HG03159 (cell line): ENCODE results near the gene CROCC2.

Experiments used
- ATAC-seq: cut with Tn5 transposase; IDR thresholded peaks from one replicate; pipeline ENCODE4 v1.9.1; 2021; ENCODE audit warnings: mild to moderate bottlenecking, moderate library complexity; ENCODE audit not compliant: unreplicated experiment

Gene CROCC2

GRCh38 chr2:240954436-240955305 lies 48.5 kb downstream of the CROCC2 start:
- no peak for ATAC-seq

GRCh38 chr2:240955306-240956170 lies 49.4 kb downstream of the CROCC2 start:
- ATAC-seq = no peak

GRCh38 chr2:240956171-240956934 lies 50.2 kb downstream of the CROCC2 start:
- no peak for ATAC-seq

- ATAC-seq = no peak
Measured at GRCh38 chr2:240956935-240957655, 51.0 kb downstream of the CROCC2 start.

- ATAC-seq = no peak
Measured at GRCh38 chr2:240957656-240958365, 51.7 kb downstream of the CROCC2 start.

GRCh38 chr2:240958366-240959213 lies 52.5 kb downstream of the CROCC2 start:
- no peak for ATAC-seq

GRCh38 chr2:240959214-240959940 lies 53.2 kb downstream of the CROCC2 start:
- ATAC-seq = no peak

GRCh38 chr2:240959941-240960308 lies 53.8 kb downstream of the CROCC2 start:
- no peak for ATAC-seq

- no peak for ATAC-seq
Measured at GRCh38 chr2:240960309-240960970, 54.3 kb downstream of the CROCC2 start.

GRCh38 chr2:240960971-240961876 lies 55.1 kb downstream of the CROCC2 start:
- ATAC-seq = no peak

- no peak for ATAC-seq
Measured at GRCh38 chr2:240961910-240962299, 55.8 kb downstream of the CROCC2 start.

- no peak for ATAC-seq
Measured at GRCh38 chr2:240962300-240963064, 56.3 kb downstream of the CROCC2 start.

- no peak for ATAC-seq
Measured at GRCh38 chr2:240963065-240963867, 57.1 kb downstream of the CROCC2 start.

GRCh38 chr2:240963868-240964703 lies 58.0 kb downstream of the CROCC2 start:
- no peak for ATAC-seq
